Transverse colon (tissue), 4 donors: ENCODE measurements around the gene MAN1B1. TPM values are rescaled to one million over a fixed set of nuclear protein-coding genes. Genes with fewer than 3 reads are reported as not detected.

Source experiments
- DNase-seq: peaks from one replicate; pipeline ENCODE4 v3.0.0-alpha.2; 2019
- H3K27ac ChIP-seq, 4 donors: fragments of 200-600 bp; sonication (generic); 2 replicates each; pipeline ENCODE4 v1.5.1; 2016 to 2018; ENCODE audit warnings: inconsistent platforms in 4 of 4
- H3K27me3 ChIP-seq: fragments of 200-600 bp; sonication (generic); 2 replicates; pipeline ENCODE4 v1.5.1; 2017; ENCODE audit warnings: inconsistent platforms
- H3K36me3 ChIP-seq, 4 donors: fragments of 200-600 bp; sonication (generic); 2 replicates each; pipeline ENCODE4 v1.5.1; 2017 to 2019; ENCODE audit warnings: inconsistent platforms in 4 of 4
- H3K4me1 ChIP-seq, 4 donors: fragments of 200-600 bp; sonication (generic); 2 replicates each; pipeline ENCODE4 v1.5.1; 2017 to 2020; ENCODE audit warnings: inconsistent platforms in 4 of 4
- H3K4me3 ChIP-seq, 4 donors: fragments of 200-600 bp; sonication (generic); 1 replicate in 1 of 4; 2 replicates in 3 of 4; pipeline versions ENCODE4 v1.5.1 to v1.6.1; 2017 to 2019; ENCODE audit warnings: inconsistent platforms in 4 of 4
- H3K9me3 ChIP-seq, 2 donors: fragments of 200-600 bp; sonication (generic); 2 replicates each; pipeline ENCODE4 v1.5.1; 2017 to 2019; ENCODE audit warnings: inconsistent platforms in 2 of 2
- EP300 ChIP-seq: sonication (generic); formaldehyde crosslinking; IDR thresholded peaks from one replicate; pipeline ENCODE4 v1.6.1; 2017; ENCODE audit warnings: antibody characterized with exemption, low read depth
- POLR2A ChIP-seq: fragments of 450-650 bp; IDR thresholded peaks from one replicate; pipeline ENCODE4 v1.6.1; 2016; ENCODE audit warnings: antibody characterized with exemption, mild to moderate bottlenecking, moderate library complexity
- POLR2AphosphoS5 ChIP-seq, 3 donors: sonication (generic); formaldehyde crosslinking; IDR thresholded peaks; one replicate each; pipeline ENCODE4 v1.6.1; 2016; ENCODE audit warnings: antibody characterized with exemption in 3 of 3
- WGBS, 2 donors: methylation state at CpG; one replicate each; pipeline ENCODE4 v1.1.5; 2018; ENCODE audit warnings: low coverage in 1 of 2; 5-methylcytosine and 5-hydroxymethylcytosine counted together
- in situ Hi-C, 4 donors: fragments of 200-750 bp; cut with MboI; loops; one replicate each; pipeline versions ENCODE4 v1.15.0 to v1.15.1; 2017; ENCODE audit warnings: low sequenced_read_pairs in 3 of 4, low pct_ligation_motif_present in 1 of 4, low pct_unique_long_range_greater_than_20kb in 1 of 4
- intact Hi-C: fragments of 100-400 bp; cut with DNase I; formaldehyde crosslinking; loops from one replicate; pipeline ENCODE4 v1.15.1; 2023; ENCODE audit warnings: low total_unique reads
- total RNA-seq, 4 donors: library from RNA; depleted of rRNA; stranded (reverse); fragments of >200 nt; gene quantifications; one replicate each; pipeline ENCODE4 v1.1.0, GENCODE V29; 2016
- TF ChIP-seq, protein P1 (sequence below), 5 experiments: fragments of 200-600 bp in 3 of 5; fragments of 450-650 bp in 2 of 5; sonication (generic) in 3 of 5; IDR thresholded peaks; 1 replicate in 2 of 5; 2 replicates in 3 of 5; pipeline ENCODE4 v1.5.1; 2016 to 2017; ENCODE audit warnings: antibody characterized with exemption in 5 of 5, inconsistent platforms in 3 of 5, mild to moderate bottlenecking in 2 of 5, moderate library complexity in 1 of 5

Gene MAN1B1
- total RNA-seq, 4 donors from 2014 or later, result 56.5 to 106 (median 70.0) TPM

DNA sequence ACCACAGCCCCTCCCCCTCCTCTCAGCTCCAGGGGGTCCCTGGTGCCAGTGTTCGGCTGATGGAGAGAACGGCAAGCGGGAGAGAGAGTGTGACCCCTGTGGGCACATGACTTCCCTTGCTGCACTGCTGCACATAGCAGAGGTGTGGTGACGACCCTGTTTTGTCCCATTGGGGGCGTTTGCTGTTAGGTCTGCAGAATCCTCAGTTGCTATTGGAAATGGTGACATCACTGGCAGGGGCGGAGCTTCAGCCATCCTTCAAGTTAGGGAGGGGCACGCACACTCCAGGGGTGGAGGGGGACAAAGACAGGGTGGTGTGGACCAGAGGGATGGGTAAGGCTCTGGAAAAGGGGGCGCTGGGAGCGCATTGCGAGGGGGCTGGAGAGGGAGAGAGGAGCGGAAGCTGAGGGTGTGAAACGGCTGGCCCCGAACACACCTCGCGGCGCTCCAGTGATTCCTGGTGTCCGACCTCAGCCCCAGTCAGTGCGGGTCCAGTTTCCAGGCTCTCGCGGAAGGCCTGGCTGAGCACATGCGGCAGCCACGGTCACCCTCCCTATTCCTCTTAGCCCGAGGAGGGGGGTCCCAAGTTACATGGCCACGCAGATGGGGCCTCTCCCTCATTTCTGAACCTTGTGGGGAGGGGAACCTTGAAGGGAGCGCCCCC is 51.4 kb downstream of the MAN1B1 start:
- Histone ChIP-seq H3K27ac (no peak overlapping the region), H3K36me3 (no peaks in the 10 kb centered on the region), H3K4me3 (no peak overlapping the region), H3K4me1 (peaks cover 0 to 4% (median 0%) of the 10 kb centered on the region in 4 donors), H3K9me3 (no peaks in the 10 kb centered on the region), H3K27me3 (peaks cover 97% of the 10 kb centered on the region)
- no peak for DNase-seq
- WGBS, 2 donors, result 23% methylated on average over 24 of the region's 25 CpGs; no CpG with 5 or more reads in 1 of the 2 donors
- TF ChIP-seq, protein P1, sequence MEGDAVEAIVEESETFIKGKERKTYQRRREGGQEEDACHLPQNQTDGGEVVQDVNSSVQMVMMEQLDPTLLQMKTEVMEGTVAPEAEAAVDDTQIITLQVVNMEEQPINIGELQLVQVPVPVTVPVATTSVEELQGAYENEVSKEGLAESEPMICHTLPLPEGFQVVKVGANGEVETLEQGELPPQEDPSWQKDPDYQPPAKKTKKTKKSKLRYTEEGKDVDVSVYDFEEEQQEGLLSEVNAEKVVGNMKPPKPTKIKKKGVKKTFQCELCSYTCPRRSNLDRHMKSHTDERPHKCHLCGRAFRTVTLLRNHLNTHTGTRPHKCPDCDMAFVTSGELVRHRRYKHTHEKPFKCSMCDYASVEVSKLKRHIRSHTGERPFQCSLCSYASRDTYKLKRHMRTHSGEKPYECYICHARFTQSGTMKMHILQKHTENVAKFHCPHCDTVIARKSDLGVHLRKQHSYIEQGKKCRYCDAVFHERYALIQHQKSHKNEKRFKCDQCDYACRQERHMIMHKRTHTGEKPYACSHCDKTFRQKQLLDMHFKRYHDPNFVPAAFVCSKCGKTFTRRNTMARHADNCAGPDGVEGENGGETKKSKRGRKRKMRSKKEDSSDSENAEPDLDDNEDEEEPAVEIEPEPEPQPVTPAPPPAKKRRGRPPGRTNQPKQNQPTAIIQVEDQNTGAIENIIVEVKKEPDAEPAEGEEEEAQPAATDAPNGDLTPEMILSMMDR (IDR thresholded peaks at IDR 0.05), result no peak
- TF ChIP-seq POLR2A, result no peak
- no peak for TF ChIP-seq POLR2AphosphoS5 (IDR thresholded peaks at IDR 0.05)
- TF ChIP-seq EP300, result no peak
- in situ Hi-C loops, result no loop called here
- intact Hi-C loops, result no loop called here

DNA sequence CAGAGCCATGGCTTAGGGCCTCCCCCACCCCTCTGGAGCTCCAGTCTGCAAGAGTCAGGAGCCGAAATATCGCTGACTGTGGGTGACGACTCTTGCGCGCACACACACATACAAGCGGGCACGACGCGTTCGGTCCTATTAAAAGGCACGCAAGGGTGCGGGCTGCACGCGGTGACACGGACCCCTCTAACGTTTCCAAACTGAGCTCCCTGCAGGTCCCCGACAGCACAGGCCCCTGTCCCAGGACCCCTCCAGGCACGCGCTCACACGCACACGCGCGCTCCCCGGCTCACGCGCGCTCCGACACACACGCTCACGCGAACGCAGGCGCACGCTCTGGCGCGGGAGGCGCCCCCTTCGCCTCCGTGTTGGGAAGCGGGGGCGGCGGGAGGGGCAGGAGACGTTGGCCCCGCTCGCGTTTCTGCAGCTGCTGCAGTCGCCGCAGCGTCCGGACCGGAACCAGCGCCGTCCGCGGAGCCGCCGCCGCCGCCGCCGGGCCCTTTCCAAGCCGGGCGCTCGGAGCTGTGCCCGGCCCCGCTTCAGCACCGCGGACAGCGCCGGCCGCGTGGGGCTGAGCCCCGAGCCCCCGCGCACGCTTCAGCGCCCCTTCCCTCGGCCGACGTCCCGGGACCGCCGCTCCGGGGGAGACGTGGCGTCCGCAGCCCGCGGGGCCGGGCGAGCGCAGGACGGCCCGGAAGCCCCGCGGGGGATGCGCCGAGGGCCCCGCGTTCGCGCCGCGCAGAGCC is 52.1 kb downstream of the MAN1B1 start, which contains the start of gene GRIN1:
GRIN1 (plus strand) TSS at position 433 of the 746 bp plus-strand sequence. CDS start 333 bp downstream, outside the sequence.
- in situ Hi-C loops (no loop called here), intact Hi-C loops (no loop called here)
- WGBS, 2 donors, result 28% methylated on average over 40 of the region's 104 CpGs; no CpG with 5 or more reads in 1 of the 2 donors
- peaks cover 0 to 4% (median 0%) of the 10 kb centered on the region in 4 donors for H3K4me1 ChIP-seq
- DNase-seq, result no peak
- TF ChIP-seq POLR2AphosphoS5 (IDR thresholded peaks at IDR 0.05) (no peak), EP300 (no peak), POLR2A (no peak)
- TF ChIP-seq, protein P1 (IDR thresholded peaks at IDR 0.05), result no peak
- H3K9me3 ChIP-seq, result no peaks in the 10 kb centered on the region
- peaks cover 98% of the 10 kb centered on the region for H3K27me3 ChIP-seq
- H3K27ac ChIP-seq, result no peak within 1 kb of the TSS
- H3K36me3 ChIP-seq, result no peaks in the 10 kb centered on the region
- H3K4me3 ChIP-seq, result no peak within 1 kb of the TSS

DNA sequence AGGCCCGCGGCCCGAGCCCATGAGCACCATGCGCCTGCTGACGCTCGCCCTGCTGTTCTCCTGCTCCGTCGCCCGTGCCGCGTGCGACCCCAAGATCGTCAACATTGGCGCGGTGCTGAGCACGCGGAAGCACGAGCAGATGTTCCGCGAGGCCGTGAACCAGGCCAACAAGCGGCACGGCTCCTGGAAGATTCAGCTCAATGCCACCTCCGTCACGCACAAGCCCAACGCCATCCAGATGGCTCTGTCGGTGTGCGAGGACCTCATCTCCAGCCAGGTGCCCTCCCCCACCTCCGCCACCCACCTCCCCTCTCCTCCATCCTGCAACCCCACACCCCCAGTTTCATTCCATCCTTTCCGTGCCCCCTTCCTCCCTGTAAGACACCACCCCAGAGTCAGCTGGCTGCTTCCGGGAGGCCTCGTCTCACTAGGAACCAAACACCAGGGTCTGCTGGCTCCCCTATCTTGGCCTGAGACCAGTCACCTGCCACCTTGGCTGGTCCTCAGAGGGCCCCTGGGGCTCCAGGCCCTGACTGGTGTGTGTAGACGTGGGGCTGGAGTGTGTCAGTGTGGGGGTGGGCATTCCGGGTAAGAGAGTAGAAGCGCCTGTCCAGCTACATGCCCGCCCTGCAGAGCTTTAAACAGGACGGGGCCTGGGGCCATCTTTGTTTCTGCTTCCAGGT is 52.8 kb downstream of the MAN1B1 start:
- Histone ChIP-seq H3K4me3 (no peak overlapping the region), H3K4me1 (peaks cover 0 to 4% (median 0%) of the 10 kb centered on the region in 4 donors), H3K36me3 (no peaks in the 10 kb centered on the region), H3K9me3 (no peaks in the 10 kb centered on the region), H3K27ac (no peak overlapping the region), H3K27me3 (peaks cover 97% of the 10 kb centered on the region)
- 55 to 80% methylated on average over 1 to 22 of the region's 37 CpGs for WGBS, 2 donors
- intact Hi-C loops, result no loop called here
- TF ChIP-seq, protein P1 (IDR thresholded peaks at IDR 0.05), result no peak
- TF ChIP-seq POLR2A, result no peak
- no peak for TF ChIP-seq EP300
- TF ChIP-seq POLR2AphosphoS5 (IDR thresholded peaks at IDR 0.05), result no peak
- no peak for DNase-seq
- in situ Hi-C loops, result no loop called here
